Measurements from ENCODE around the gene ZNF786.

DNA sequence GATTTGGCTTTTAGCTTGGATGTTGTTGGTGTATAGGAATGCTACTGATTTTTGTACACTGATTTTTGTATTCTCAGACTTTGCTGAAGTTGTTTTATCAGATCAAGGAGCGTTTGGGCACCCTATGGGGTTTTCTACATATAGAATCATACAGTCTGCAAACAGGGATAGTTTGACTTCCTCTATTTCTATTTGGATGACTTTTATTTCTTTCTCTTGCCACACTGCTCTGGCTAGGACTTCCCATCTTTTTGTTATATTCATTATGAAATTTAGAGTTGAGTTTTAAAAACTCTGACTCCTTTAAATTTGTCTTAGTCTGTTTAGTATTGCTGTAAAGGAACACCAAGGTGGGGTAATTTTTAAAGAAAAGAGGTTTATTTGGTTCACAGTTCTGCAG lies 4.7 kb downstream of the ZNF786 start:
- TF ChIP-seq ESRRG (CRISPR knock-in tag; IDR thresholded peaks at IDR 0.05) (no peak), ZFP3 (CRISPR knock-in tag; IDR thresholded peaks at IDR 0.05) (no peak), ZFP30 (CRISPR knock-in tag; IDR thresholded peaks at IDR 0.05) (no peak), ARNTL (CRISPR knock-in tag; IDR thresholded peaks at IDR 0.05; ENCODE audit: borderline replicate concordance, low read depth) (no peak)
- TF ChIP-seq, protein P1, sequence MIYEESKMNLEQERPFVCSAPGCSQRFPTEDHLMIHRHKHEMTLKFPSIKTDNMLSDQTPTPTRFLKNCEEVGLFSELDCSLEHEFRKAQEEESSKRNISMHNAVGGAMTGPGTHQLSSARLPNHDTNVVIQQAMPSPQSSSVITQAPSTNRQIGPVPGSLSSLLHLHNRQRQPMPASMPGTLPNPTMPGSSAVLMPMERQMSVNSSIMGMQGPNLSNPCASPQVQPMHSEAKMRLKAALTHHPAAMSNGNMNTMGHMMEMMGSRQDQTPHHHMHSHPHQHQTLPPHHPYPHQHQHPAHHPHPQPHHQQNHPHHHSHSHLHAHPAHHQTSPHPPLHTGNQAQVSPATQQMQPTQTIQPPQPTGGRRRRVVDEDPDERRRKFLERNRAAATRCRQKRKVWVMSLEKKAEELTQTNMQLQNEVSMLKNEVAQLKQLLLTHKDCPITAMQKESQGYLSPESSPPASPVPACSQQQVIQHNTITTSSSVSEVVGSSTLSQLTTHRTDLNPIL (CRISPR knock-in tag; IDR thresholded peaks at IDR 0.05; ENCODE audit: low read depth), result no peak
- TF ChIP-seq, protein P2, sequence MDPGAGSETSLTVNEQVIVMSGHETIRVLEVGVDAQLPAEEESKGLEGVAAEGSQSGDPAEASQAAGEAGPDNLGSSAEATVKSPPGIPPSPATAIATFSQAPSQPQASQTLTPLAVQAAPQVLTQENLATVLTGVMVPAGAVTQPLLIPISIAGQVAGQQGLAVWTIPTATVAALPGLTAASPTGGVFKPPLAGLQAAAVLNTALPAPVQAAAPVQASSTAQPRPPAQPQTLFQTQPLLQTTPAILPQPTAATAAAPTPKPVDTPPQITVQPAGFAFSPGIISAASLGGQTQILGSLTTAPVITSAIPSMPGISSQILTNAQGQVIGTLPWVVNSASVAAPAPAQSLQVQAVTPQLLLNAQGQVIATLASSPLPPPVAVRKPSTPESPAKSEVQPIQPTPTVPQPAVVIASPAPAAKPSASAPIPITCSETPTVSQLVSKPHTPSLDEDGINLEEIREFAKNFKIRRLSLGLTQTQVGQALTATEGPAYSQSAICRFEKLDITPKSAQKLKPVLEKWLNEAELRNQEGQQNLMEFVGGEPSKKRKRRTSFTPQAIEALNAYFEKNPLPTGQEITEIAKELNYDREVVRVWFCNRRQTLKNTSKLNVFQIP (CRISPR knock-in tag; IDR thresholded peaks at IDR 0.05; ENCODE audit: borderline replicate concordance, low read depth), result no peak

Measured in SK-N-SH treated with all-trans-retinoic acid at 6 μM for 48 hours (cell line).